ENCODE data around the gene CDK16. TPM values are rescaled to one million over a fixed set of nuclear protein-coding genes. Genes with fewer than 3 reads are reported as not detected.

Gene CDK16
- total RNA-seq, 1 experiment from 2014 or later: 82.1 TPM

- no peak for DNase-seq
- no TSS peak for BruUV-seq (replicated peaks)
- intact Hi-C loops (cut with micrococcal nuclease; ENCODE audit: unreplicated experiment): no loop called here
- no peaks in the 10 kb centered on the region for H4K20me1 ChIP-seq (ENCODE audit: insufficient read depth)
- H3K9me3 ChIP-seq (ENCODE audit: insufficient read depth, low read depth): no peaks in the 10 kb centered on the region
- no peaks in the 10 kb centered on the region for H3K36me3 ChIP-seq (ENCODE audit: low read depth)
- H3K27me3 ChIP-seq (ENCODE audit: insufficient read depth, low read depth): no peaks in the 10 kb centered on the region
- 0 out of 2 replicates have a peak, but pooled peaks cover 9% of the 10 kb centered on the region for H3K79me2 ChIP-seq (ENCODE audit: low read depth)
- no peak overlapping the region for H3K27ac ChIP-seq
- no peaks in the 10 kb centered on the region for H3F3A ChIP-seq (ENCODE audit: insufficient read depth, low read depth)
- no peak overlapping the region for H2AFZ ChIP-seq
- no peak for TF ChIP-seq EZH2 (IDR thresholded peaks at IDR 0.05; ENCODE audit: low read depth)
- TF ChIP-seq, protein P1, sequence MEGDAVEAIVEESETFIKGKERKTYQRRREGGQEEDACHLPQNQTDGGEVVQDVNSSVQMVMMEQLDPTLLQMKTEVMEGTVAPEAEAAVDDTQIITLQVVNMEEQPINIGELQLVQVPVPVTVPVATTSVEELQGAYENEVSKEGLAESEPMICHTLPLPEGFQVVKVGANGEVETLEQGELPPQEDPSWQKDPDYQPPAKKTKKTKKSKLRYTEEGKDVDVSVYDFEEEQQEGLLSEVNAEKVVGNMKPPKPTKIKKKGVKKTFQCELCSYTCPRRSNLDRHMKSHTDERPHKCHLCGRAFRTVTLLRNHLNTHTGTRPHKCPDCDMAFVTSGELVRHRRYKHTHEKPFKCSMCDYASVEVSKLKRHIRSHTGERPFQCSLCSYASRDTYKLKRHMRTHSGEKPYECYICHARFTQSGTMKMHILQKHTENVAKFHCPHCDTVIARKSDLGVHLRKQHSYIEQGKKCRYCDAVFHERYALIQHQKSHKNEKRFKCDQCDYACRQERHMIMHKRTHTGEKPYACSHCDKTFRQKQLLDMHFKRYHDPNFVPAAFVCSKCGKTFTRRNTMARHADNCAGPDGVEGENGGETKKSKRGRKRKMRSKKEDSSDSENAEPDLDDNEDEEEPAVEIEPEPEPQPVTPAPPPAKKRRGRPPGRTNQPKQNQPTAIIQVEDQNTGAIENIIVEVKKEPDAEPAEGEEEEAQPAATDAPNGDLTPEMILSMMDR (conservative IDR thresholded peaks at IDR 0.05): no peak
- H3K4me3 ChIP-seq: no peak overlapping the region
- H3K4me1 ChIP-seq (replicated peaks; ENCODE audit: insufficient read depth): no peaks in the 10 kb centered on the region
- ChIA-PET POLR2A (ENCODE audit: unreplicated experiment) (no interaction called here), CTCF (no interaction called here)
- no peaks in the 10 kb centered on the region for H3K9me2 ChIP-seq (ENCODE audit: insufficient read depth)
- no peak overlapping the region for H3K4me2 ChIP-seq
Observed at GRCh38 chrX:47239898-47240545, 21.5 kb downstream of the CDK16 start.

DNA sequence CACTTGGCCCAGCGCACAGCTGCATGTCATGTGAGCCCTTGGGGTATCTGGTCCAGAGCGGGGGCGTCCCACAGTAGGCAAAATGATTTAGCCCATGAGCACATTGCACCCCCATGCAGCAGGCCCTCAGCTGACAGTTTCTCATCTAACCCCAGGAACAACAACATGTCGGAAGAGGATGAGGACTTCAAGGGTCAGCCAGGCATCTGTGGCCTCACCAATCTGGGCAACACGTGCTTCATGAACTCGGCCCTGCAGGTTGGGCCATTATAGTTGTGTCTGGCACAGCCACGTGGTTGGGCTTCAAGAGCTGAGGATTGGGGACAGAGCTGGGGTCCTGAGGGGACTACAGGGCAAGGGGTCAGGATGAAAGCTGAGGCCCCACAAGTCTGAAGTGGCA, 22.1 kb downstream of the CDK16 start:
- Histone ChIP-seq H3K27ac (no peak overlapping the region), H3K79me2 (ENCODE audit: low read depth) (0 out of 2 replicates have a peak, but pooled peaks cover 6% of the 10 kb centered on the region), H3K9me2 (ENCODE audit: insufficient read depth) (no peaks in the 10 kb centered on the region), H3K36me3 (ENCODE audit: low read depth) (no peaks in the 10 kb centered on the region), H3K4me2 (no peak overlapping the region), H3K9me3 (ENCODE audit: insufficient read depth, low read depth) (no peaks in the 10 kb centered on the region), H2AFZ (no peak overlapping the region), H4K20me1 (ENCODE audit: insufficient read depth) (no peaks in the 10 kb centered on the region), H3K4me3 (no peak overlapping the region), H3F3A (ENCODE audit: insufficient read depth, low read depth) (no peaks in the 10 kb centered on the region), H3K4me1 (replicated peaks; ENCODE audit: insufficient read depth) (no peaks in the 10 kb centered on the region), H3K27me3 (ENCODE audit: insufficient read depth, low read depth) (no peaks in the 10 kb centered on the region)
- BruUV-seq (replicated peaks): no TSS peak
- intact Hi-C loops (cut with micrococcal nuclease; ENCODE audit: unreplicated experiment): no loop called here
- no peak for TF ChIP-seq EZH2 (IDR thresholded peaks at IDR 0.05; ENCODE audit: low read depth)
- TF ChIP-seq, protein P1 (conservative IDR thresholded peaks at IDR 0.05): no peak
- no peak for DNase-seq
- CTCF ChIA-PET: no interaction called here
- POLR2A ChIA-PET (ENCODE audit: unreplicated experiment): no interaction called here

- no peaks in the 10 kb centered on the region for H3K4me1 ChIP-seq (replicated peaks; ENCODE audit: insufficient read depth)
- H3F3A ChIP-seq (ENCODE audit: insufficient read depth, low read depth): no peaks in the 10 kb centered on the region
- no peak for DNase-seq
- H3K27me3 ChIP-seq (ENCODE audit: insufficient read depth, low read depth): no peaks in the 10 kb centered on the region
- TF ChIP-seq EZH2 (IDR thresholded peaks at IDR 0.05; ENCODE audit: low read depth): no peak
- TF ChIP-seq, protein P1 (conservative IDR thresholded peaks at IDR 0.05): no peak
- H3K79me2 ChIP-seq (ENCODE audit: low read depth): no peaks in the 10 kb centered on the region
- no peak overlapping the region for H3K4me2 ChIP-seq
- no peaks in the 10 kb centered on the region for H3K9me2 ChIP-seq (ENCODE audit: insufficient read depth)
- BruUV-seq (replicated peaks): no TSS peak
- no peak overlapping the region for H3K4me3 ChIP-seq
- H3K36me3 ChIP-seq (ENCODE audit: low read depth): no peaks in the 10 kb centered on the region
- POLR2A ChIA-PET (ENCODE audit: unreplicated experiment): no interaction called here
- no peak overlapping the region for H2AFZ ChIP-seq
- intact Hi-C loops (cut with micrococcal nuclease; ENCODE audit: unreplicated experiment): no loop called here
- CTCF ChIA-PET: no interaction called here
- H4K20me1 ChIP-seq (ENCODE audit: insufficient read depth): no peaks in the 10 kb centered on the region
- H3K9me3 ChIP-seq (ENCODE audit: insufficient read depth, low read depth): no peaks in the 10 kb centered on the region
- H3K27ac ChIP-seq: no peak overlapping the region
Observed at GRCh38 chrX:47241201-47242011, 22.9 kb downstream of the CDK16 start.

All from PC-9 (cell line).